Lower leg skin (tissue), 3 donors: ENCODE results near the gene NUMA1.

ENCODE experiments used
- POLR2A ChIP-seq, 2 donors: fragments of 450-650 bp; IDR thresholded peaks; one replicate each; pipeline ENCODE4 v1.6.1; 2016 to 2017; ENCODE audit warnings: antibody characterized with exemption in 2 of 2, mild to moderate bottlenecking in 1 of 2, moderate library complexity in 1 of 2
- TF ChIP-seq, protein P1 (sequence below), 3 donors: fragments of 450-650 bp; IDR thresholded peaks; one replicate each; pipeline ENCODE4 v1.5.1; 2016; ENCODE audit warnings: antibody characterized with exemption in 3 of 3, mild to moderate bottlenecking in 3 of 3, moderate library complexity in 2 of 3

GRCh38 chr11:72015511-72016061, 64.8 kb downstream of the NUMA1 start:
- no peak for TF ChIP-seq POLR2A (IDR thresholded peaks at IDR 0.05)
- TF ChIP-seq, protein P1, sequence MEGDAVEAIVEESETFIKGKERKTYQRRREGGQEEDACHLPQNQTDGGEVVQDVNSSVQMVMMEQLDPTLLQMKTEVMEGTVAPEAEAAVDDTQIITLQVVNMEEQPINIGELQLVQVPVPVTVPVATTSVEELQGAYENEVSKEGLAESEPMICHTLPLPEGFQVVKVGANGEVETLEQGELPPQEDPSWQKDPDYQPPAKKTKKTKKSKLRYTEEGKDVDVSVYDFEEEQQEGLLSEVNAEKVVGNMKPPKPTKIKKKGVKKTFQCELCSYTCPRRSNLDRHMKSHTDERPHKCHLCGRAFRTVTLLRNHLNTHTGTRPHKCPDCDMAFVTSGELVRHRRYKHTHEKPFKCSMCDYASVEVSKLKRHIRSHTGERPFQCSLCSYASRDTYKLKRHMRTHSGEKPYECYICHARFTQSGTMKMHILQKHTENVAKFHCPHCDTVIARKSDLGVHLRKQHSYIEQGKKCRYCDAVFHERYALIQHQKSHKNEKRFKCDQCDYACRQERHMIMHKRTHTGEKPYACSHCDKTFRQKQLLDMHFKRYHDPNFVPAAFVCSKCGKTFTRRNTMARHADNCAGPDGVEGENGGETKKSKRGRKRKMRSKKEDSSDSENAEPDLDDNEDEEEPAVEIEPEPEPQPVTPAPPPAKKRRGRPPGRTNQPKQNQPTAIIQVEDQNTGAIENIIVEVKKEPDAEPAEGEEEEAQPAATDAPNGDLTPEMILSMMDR (IDR thresholded peaks at IDR 0.05) = no peak
